Central memory CD8-positive, alpha-beta T cell (primary cell): Measurements from ENCODE around the gene CENPT.

Source experiments
- ATAC-seq: fragments of 150-1000 bp; cut with Tn5 transposase; replicated peaks from 2 replicates; pipeline ENCODE4 v1.10.0; 2022; ENCODE audit warnings: mild to moderate bottlenecking, moderate FRiP score, moderate number of reproducible peaks; ENCODE audit not compliant: poor library complexity, severe bottlenecking; ENCODE audit errors: extremely low read depth
- DNase-seq, 2 donors: peaks; one replicate each; pipeline ENCODE4 v3.0.0; 2021; ENCODE audit warnings: low spot score in 2 of 2
- H3K27ac Mint-ChIP-seq: one replicate; pipeline ENCODE4 v1.8.0; 2022; ENCODE audit warnings: low read depth, mild to moderate bottlenecking, moderate library complexity, mixed read lengths
- H3K27me3 Mint-ChIP-seq: one replicate; pipeline ENCODE4 v1.8.0; 2022; ENCODE audit warnings: mixed read lengths
- H3K36me3 Mint-ChIP-seq: one replicate; pipeline ENCODE4 v1.8.0; 2022; ENCODE audit warnings: mild to moderate bottlenecking, moderate library complexity, mixed read lengths; ENCODE audit not compliant: insufficient read depth
- H3K4me1 Mint-ChIP-seq: one replicate; pipeline ENCODE4 v1.8.0; 2022; ENCODE audit warnings: mixed read lengths
- H3K4me3 Mint-ChIP-seq: one replicate; pipeline ENCODE4 v1.8.0; 2022; ENCODE audit warnings: mild to moderate bottlenecking, moderate library complexity, mixed read lengths
- H3K9me3 Mint-ChIP-seq: one replicate; pipeline ENCODE4 v1.8.0; 2022; ENCODE audit warnings: mixed read lengths

CENPT gene

GRCh38 chr16:67856927-67857546, 9.5 kb upstream of the CENPT start:
- no peak for DNase-seq
- Mint-ChIP-seq H3K27me3 (no peaks in the 10 kb centered on the region), H3K27ac (peak overlapping the region; percentile 66), H3K9me3 (no peaks in the 10 kb centered on the region), H3K36me3 (peaks cover 8% of the 10 kb centered on the region), H3K4me1 (peaks cover 33% of the 10 kb centered on the region), H3K4me3 (no peak overlapping the region)
- no peak for ATAC-seq

GRCh38 chr16:67855789-67856188, 8.3 kb upstream of the CENPT start:
- ATAC-seq (no peak), DNase-seq (no peak)
- H3K27ac Mint-ChIP-seq = no peak overlapping the region
- H3K4me3 Mint-ChIP-seq = no peak overlapping the region
- H3K9me3 Mint-ChIP-seq = no peaks in the 10 kb centered on the region
- H3K27me3 Mint-ChIP-seq = no peaks in the 10 kb centered on the region
- H3K4me1 Mint-ChIP-seq = peaks cover 33% of the 10 kb centered on the region
- peaks cover 3% of the 10 kb centered on the region for H3K36me3 Mint-ChIP-seq

- DNase-seq (no peak), ATAC-seq (no peak)
- no peaks in the 10 kb centered on the region for H3K9me3 Mint-ChIP-seq
- no peaks in the 10 kb centered on the region for H3K27me3 Mint-ChIP-seq
- no peak overlapping the region for H3K4me3 Mint-ChIP-seq
- peaks cover 3% of the 10 kb centered on the region for H3K36me3 Mint-ChIP-seq
- peaks cover 28% of the 10 kb centered on the region for H3K4me1 Mint-ChIP-seq
- H3K27ac Mint-ChIP-seq = no peak overlapping the region
Measured at GRCh38 chr16:67853670-67854069, 6.2 kb upstream of the CENPT start.

- Mint-ChIP-seq H3K27ac (no peak overlapping the region), H3K4me1 (peaks cover 31% of the 10 kb centered on the region), H3K4me3 (peak overlapping the region; percentile 82), H3K27me3 (no peaks in the 10 kb centered on the region), H3K9me3 (no peaks in the 10 kb centered on the region), H3K36me3 (peaks cover 3% of the 10 kb centered on the region)
- ATAC-seq (no peak), DNase-seq (no peak)
Measured at GRCh38 chr16:67848118-67848517, 625 bp upstream of the CENPT start.

DNA sequence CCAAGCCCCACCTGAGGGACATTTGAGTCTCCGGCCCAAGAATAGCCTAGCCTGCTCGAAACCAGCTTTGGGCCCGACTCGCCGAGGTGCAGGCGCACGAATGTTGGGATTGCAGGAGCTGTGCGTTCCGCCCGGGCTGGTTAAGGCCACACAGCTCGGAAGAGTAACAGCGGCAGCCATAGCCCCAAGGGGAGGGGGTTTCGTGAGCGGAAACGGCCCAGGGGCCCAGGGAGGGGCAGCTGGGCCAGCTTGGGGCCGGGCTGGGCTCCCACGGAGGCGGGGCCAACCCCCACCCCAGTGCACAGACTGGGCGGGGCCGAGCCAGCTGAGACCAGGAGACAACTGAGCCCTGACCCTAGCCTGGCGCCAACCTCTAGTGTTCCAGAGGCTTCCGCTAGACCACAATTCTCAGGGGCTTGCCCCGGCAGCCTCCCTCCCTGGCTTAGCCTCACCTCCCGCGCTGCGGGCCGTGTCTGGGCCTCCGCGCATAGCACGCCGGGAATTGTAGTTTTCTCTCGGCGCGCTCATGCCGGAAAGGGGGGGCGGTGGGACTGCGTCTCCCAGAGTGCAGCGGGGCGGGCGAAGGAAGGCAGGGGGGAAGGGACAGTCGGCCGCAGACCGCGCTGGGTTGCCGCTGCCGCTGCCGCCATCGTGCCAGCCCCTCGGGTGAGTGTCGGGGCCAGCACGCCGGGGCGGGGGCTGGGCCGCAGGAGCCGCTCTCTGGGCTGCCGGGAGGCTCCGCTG, 1.0 kb downstream of the CENPT start, which contains the start of gene NUTF2:
Gene NUTF2, plus strand, starts transcription at position 614 of the 744 bp plus-strand sequence. CDS start 18,198 bp downstream, outside the sequence.
- Mint-ChIP-seq H3K27me3 (no peaks in the 10 kb centered on the region), H3K4me1 (peaks cover 36% of the 10 kb centered on the region)
- peak; percentile 92 to 93 for DNase-seq

DNA sequence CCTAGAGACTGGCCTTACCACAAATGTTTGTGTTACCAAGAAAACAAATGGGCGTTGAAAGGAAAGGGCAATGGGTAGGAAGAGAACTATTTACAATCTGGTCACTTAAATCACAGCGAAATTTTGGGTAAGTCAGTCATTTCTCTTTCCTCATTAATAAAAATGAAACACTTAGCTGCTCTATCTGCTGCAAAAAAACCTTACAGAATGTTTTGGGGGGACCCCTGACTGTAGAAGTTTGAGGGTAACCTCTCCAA, 1.5 kb downstream of the CENPT start:
- Mint-ChIP-seq H3K36me3 (peaks cover 12% of the 10 kb centered on the region), H3K9me3 (no peaks in the 10 kb centered on the region), H3K4me3 (peak overlapping the region; percentile 82), H3K27ac (peak overlapping the region; percentile 80), H3K27me3 (no peaks in the 10 kb centered on the region), H3K4me1 (peaks cover 36% of the 10 kb centered on the region)
- no peak for ATAC-seq
- DNase-seq = no peak

More for the DNA sequence above, 1.0 kb downstream of the CENPT start, which contains the start of gene NUTF2:
- Mint-ChIP-seq H3K9me3 (no peaks in the 10 kb centered on the region), H3K4me3 (peak within 1 kb of the TSS; percentile 82), H3K27ac (peak within 1 kb of the TSS; percentile 80), H3K36me3 (peaks cover 12% of the 10 kb centered on the region)
- peak; percentile 66 for ATAC-seq

- DNase-seq = no peak
- Mint-ChIP-seq H3K27ac (peak overlapping the region; percentile 80), H3K4me1 (peaks cover 36% of the 10 kb centered on the region), H3K9me3 (no peaks in the 10 kb centered on the region), H3K4me3 (peak overlapping the region; percentile 82), H3K27me3 (no peaks in the 10 kb centered on the region), H3K36me3 (peaks cover 12% of the 10 kb centered on the region)
- no peak for ATAC-seq
Measured at GRCh38 chr16:67845291-67846062, 2.0 kb downstream of the CENPT start.

DNA sequence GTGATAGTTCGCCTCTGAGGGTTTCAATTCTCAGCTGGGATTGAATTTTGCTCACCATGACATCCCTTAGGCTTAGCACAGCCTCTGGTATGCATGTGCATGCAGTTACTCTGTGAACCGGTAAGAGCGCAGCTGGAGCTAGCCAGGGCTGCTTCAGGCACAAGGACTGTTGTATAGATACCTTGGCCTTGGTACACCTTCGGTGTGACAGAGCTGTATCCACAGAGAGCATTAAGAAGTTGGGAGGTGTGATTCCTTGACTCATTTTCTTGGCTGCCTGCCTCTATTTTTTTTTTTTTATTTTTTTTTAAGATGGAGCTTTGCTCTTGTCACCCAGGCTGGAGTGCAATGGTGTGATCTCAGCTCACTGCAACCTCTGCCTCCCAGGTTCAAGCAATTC, 3.0 kb downstream of the CENPT start:
- ATAC-seq = no peak
- Mint-ChIP-seq H3K4me1 (peaks cover 36% of the 10 kb centered on the region), H3K27me3 (no peaks in the 10 kb centered on the region), H3K4me3 (peak overlapping the region; percentile 86), H3K27ac (no peak overlapping the region), H3K36me3 (peaks cover 12% of the 10 kb centered on the region), H3K9me3 (no peaks in the 10 kb centered on the region)
- no peak for DNase-seq

DNA sequence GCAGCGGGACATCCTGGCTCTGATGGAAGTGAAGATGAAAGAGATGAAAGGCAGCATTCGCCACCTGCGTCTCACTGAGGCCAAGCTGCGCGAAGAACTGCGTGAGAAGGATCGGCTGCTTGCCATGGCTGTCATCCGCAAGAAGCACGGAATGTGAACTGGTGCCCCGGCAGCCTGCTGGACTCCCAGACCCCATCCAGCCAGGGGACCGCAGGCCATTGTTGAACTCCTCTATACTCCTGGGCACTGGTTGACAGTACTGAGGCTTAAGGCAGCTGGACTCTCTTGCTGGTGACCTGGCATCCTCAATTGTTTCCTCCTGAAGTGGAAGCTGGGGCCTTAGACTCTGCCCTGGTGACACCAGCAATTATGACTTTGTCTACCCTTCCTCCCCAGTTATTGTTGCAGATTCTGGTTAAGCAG, 4.1 kb downstream of the CENPT start:
- Mint-ChIP-seq H3K27ac (peak overlapping the region; percentile 90), H3K4me1 (peaks cover 36% of the 10 kb centered on the region)

DNA sequence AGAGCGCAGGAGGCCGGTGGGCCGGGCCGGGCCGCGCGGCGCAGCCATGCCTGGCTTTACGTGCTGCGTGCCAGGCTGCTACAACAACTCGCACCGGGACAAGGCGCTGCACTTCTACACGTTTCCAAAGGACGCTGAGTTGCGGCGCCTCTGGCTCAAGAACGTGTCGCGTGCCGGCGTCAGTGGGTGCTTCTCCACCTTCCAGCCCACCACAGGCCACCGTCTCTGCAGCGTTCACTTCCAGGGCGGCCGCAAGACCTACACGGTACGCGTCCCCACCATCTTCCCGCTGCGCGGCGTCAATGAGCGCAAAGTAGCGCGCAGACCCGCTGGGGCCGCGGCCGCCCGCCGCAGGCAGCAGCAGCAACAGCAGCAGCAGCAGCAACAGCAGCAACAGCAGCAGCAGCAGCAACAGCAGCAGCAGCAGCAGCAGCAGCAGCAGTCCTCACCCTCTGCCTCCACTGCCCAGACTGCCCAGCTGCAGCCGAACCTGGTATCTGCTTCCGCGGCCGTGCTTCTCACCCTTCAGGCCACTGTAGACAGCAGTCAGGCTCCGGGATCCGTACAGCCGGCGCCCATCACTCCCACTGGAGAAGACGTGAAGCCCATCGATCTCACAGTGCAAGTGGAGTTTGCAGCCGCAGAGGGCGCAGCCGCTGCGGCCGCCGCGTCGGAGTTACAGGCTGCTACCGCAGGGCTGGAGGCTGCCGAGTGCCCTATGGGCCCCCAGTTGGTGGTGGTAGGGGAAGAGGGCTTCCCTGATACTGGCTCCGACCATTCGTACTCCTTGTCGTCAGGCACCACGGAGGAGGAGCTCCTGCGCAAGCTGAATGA, 4.8 kb downstream of the CENPT start:
- Mint-ChIP-seq H3K27ac (peak overlapping the region; percentile 90), H3K27me3 (no peaks in the 10 kb centered on the region), H3K4me3 (peak overlapping the region; percentile 86), H3K36me3 (peaks cover 12% of the 10 kb centered on the region), H3K4me1 (peaks cover 32% of the 10 kb centered on the region), H3K9me3 (no peaks in the 10 kb centered on the region)
- peak; percentile 47 to 53 for DNase-seq
- ATAC-seq = peak; percentile 29

More for the DNA sequence above, 4.1 kb downstream of the CENPT start:
- ATAC-seq (no peak), DNase-seq (no peak)
- Mint-ChIP-seq H3K27me3 (no peaks in the 10 kb centered on the region), H3K4me3 (peak overlapping the region; percentile 86), H3K9me3 (no peaks in the 10 kb centered on the region), H3K36me3 (peaks cover 12% of the 10 kb centered on the region)

DNA sequence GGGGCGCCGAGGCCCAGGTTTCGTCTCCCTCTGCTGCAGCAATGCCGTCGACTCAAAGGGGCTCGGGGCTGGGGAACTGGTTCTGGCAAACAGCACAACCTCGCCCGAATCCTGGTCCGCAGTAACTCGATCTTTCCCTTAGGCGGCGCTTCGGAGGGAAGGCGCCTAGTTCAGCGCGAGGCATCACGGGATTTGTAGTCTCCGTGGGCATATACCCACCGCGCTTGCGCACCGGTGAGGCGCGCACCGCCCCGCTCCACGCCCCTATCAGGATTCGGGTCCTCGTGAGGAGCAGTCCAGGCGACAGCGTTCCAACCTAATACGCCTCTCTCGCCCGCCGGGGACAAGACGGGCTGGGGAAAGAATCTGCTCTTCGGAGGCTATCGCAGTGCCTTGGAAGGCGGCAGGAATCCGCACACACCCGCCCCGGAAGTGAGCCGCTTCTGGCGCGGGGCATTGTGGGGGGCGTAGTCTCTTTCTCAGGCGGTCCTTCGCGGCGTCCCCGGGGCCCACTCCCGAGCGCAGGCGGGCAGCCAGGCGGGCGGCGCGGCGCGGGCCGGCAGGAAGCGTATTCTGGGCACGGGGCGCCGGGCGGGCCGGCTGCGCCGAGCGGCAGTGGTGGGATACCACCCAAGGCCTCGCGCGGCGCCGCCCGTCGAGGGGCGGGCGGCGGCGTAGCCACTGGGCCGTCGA, 5.5 kb downstream of the CENPT start, which contains the start of gene THAP11:
Gene THAP11, plus strand, starts transcription at position 505 of the 693 bp plus-strand sequence. CDS start 235 bp downstream, outside the sequence.
- ATAC-seq = peak; percentile 58
- Mint-ChIP-seq H3K9me3 (no peaks in the 10 kb centered on the region), H3K4me3 (peak within 1 kb of the TSS; percentile 86), H3K4me1 (peaks cover 27% of the 10 kb centered on the region), H3K36me3 (peaks cover 12% of the 10 kb centered on the region), H3K27me3 (no peaks in the 10 kb centered on the region), H3K27ac (peak within 1 kb of the TSS; percentile 90)
- peak; percentile 93 to 96 for DNase-seq
